Astrocyte of the cerebellum (primary cell): ENCODE results near the gene CARMIL1.
"Not testable (repeated sequence)": the region's sequence is repeated elsewhere in the genome, so short reads cannot be mapped to it uniquely, and the experiment has no call there.

ENCODE experiments used
- DNase-seq: peaks from one replicate; pipeline ENCODE4 v3.0.0-alpha.2; 2011; ENCODE audit warnings: low read depth
- H3K4me3 ChIP-seq: 2 replicates; pipeline ENCODE4 v1.5.1; 2011; ENCODE audit warnings: mild to moderate bottlenecking, low read depth, low read length, moderate library complexity
- CTCF ChIP-seq: IDR thresholded peaks from 2 replicates; pipeline ENCODE4 v1.5.1; 2012; ENCODE audit warnings: low read length, low read depth, moderate library complexity, mild to moderate bottlenecking; ENCODE audit errors: missing control alignments
- in situ Hi-C: cut with HindIII; loops from 2 replicates; pipeline ENCODE4 v1.10.0; 2017; ENCODE audit warnings: low sequenced_read_pairs

CARMIL1 gene

GRCh38 chr6:25436760-25437159 lies 157.6 kb downstream of the CARMIL1 start:
- no peak overlapping the region for H3K4me3 ChIP-seq
- in situ Hi-C loops, result no loop called here
- no peak for TF ChIP-seq CTCF
- no peak for DNase-seq

DNA sequence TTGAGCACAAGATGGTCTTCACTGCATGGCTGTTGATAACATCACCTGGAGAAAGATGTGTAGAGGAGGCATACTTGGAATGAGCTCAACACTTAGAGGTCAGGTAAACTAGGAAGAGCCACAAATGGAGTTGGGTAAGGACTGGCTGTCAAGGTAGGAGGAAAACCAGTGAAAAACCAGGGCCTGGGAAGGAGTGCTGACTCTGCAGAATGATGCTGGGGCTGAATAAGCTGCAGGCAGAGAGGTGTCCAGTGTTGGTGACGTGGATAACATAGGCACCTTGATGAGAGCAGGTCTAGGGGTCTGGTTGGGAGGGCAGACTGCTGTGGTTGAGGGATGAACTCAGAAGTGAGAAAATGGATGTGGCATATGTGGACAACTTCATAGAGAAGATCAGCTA lies 160.2 kb downstream of the CARMIL1 start:
- in situ Hi-C loops, result no loop called here
- no peak for TF ChIP-seq CTCF
- no peak for DNase-seq
- H3K4me3 ChIP-seq, result no peak overlapping the region

DNA sequence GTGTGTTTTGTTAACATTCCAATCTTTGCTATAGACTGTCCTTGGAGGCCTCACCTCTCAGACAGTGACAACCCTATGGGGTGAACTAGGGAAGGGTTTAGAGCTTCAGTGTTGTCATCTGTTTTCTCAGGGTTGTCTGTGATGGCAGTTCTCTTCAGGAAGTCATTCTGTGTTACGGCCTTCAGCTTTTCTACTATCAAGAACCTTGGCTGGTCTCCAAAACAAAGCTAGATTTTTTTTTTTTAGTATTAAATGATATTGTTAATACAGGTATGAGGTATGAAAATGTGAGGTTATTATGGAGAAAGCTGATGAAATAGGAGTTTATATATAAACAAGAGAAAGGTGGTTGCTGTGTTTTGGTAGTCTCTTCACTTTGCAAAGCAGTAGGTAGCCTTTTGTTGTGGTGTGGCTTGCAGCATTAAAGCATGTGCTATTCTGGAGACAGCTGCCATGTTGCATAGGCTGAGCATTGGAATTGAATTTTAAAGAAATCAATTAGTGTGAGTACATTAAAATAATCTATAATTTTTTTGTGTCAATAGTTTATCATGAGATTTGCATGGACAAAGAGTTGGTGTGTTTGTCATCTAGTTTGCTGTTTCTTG lies 162.6 kb downstream of the CARMIL1 start:
- in situ Hi-C loops, result no loop called here

DNA sequence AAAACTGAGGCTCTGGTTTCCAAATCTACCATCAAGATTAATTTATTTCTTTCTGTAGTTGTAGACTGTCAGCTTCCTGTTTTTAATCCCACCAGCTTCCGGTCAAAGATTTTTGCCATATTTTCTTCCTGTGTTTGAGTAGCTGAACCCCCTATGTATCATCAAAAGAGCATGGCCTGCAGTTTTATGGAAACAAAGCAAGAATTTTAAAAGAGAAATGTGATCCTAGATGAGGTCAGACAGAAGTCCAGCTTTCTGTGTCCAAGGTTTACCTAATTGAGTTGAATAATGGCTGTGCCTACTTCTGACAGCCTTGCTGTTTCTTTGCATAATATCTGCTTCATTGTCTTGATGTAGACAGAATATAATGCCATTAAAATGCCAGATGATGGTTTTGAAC lies 163.7 kb downstream of the CARMIL1 start:
- in situ Hi-C loops, result no loop called here
- no peak for TF ChIP-seq CTCF
- no peak overlapping the region for H3K4me3 ChIP-seq
- no peak for DNase-seq

More for the DNA sequence above, 162.6 kb downstream of the CARMIL1 start:
- no peak for TF ChIP-seq CTCF
- no peak overlapping the region for H3K4me3 ChIP-seq
- no peak for DNase-seq

- in situ Hi-C loops, DNase-seq: not testable (repeated sequence)
Measured at GRCh38 chr6:25444521-25444920, 165.3 kb downstream of the CARMIL1 start.

GRCh38 chr6:25446830-25447569 lies 167.8 kb downstream of the CARMIL1 start:
- in situ Hi-C loops, result no loop called here
- TF ChIP-seq CTCF, result no peak
- H3K4me3 ChIP-seq, result no peak overlapping the region
- no peak for DNase-seq

More at GRCh38 chr6:25444521-25444920, 165.3 kb downstream of the CARMIL1 start:
- H3K4me3 ChIP-seq, result not testable (repeated sequence)

- in situ Hi-C loops, result no loop called here
- H3K4me3 ChIP-seq, result no peak overlapping the region
- no peak for DNase-seq
- TF ChIP-seq CTCF, result no peak
Measured at GRCh38 chr6:25447570-25447929, 168.4 kb downstream of the CARMIL1 start.
